Kidney epithelial cell (primary cell): ENCODE results near the gene KANSL3. TPM values are rescaled to one million over a fixed set of nuclear protein-coding genes. Genes with fewer than 3 reads are reported as not detected.
A peak's percentile ranks its signal among the peaks of the same experiment; 100 is the strongest.

Experiments used
- DNase-seq: peaks from one replicate; pipeline ENCODE4 v3.0.0-alpha.2; 2010; ENCODE audit warnings: low read depth
- H3K27me3 ChIP-seq: 2 replicates; pipeline ENCODE4 v1.6.0; 2011; ENCODE audit warnings: low read length; ENCODE audit not compliant: control insufficient read depth, insufficient read depth
- H3K36me3 ChIP-seq: 2 replicates; pipeline ENCODE4 v1.5.1; 2011; ENCODE audit warnings: low read length; ENCODE audit not compliant: control insufficient read depth, insufficient read depth
- H3K4me3 ChIP-seq: 2 replicates; pipeline ENCODE4 v1.5.1; 2011; ENCODE audit warnings: low read depth, mild to moderate bottlenecking, control low read depth, low read length
- CTCF ChIP-seq: IDR thresholded peaks from 2 replicates; pipeline ENCODE4 v1.5.1; 2011; ENCODE audit warnings: mild to moderate bottlenecking, moderate library complexity, low read length, control low read depth, inconsistent platforms; ENCODE audit not compliant: insufficient read depth, poor library complexity, severe bottlenecking
- total RNA-seq: library from RNA; depleted of rRNA; stranded (reverse); fragments of >200 nt; gene quantifications from 2 replicates; pipeline ENCODE4 v1.2.3, GENCODE V29; 2015

Gene KANSL3
- total RNA-seq, 1 donor from 2014 or later: 33.2 TPM

GRCh38 chr2:96618596-96619283 lies 19.4 kb downstream of the KANSL3 start:
- DNase-seq: no peak
- no peak for TF ChIP-seq CTCF
- peaks cover 3% of the 10 kb centered on the region for H3K36me3 ChIP-seq
- H3K4me3 ChIP-seq: no peak overlapping the region
- no peaks in the 10 kb centered on the region for H3K27me3 ChIP-seq

- no peak for DNase-seq
- Histone ChIP-seq H3K4me3 (no peak overlapping the region), H3K36me3 (peaks cover 6% of the 10 kb centered on the region), H3K27me3 (no peaks in the 10 kb centered on the region)
- no peak for TF ChIP-seq CTCF
These were observed 21.1 kb downstream of the KANSL3 start for GRCh38 chr2:96617012-96617411.

- H3K27me3 ChIP-seq: no peaks in the 10 kb centered on the region
- no peak overlapping the region for H3K4me3 ChIP-seq
- no peak for TF ChIP-seq CTCF
- peaks cover 6% of the 10 kb centered on the region for H3K36me3 ChIP-seq
- no peak for DNase-seq
These were observed 21.6 kb downstream of the KANSL3 start for GRCh38 chr2:96616535-96616934.

- Histone ChIP-seq H3K36me3 (peaks cover 6% of the 10 kb centered on the region), H3K4me3 (no peak overlapping the region), H3K27me3 (no peaks in the 10 kb centered on the region)
- no peak for DNase-seq
- TF ChIP-seq CTCF: no peak
These were observed 22.0 kb downstream of the KANSL3 start for GRCh38 chr2:96616128-96616527.

GRCh38 chr2:96608469-96609455 lies 29.4 kb downstream of the KANSL3 start:
- no peak for TF ChIP-seq CTCF
- H3K4me3 ChIP-seq: no peak overlapping the region
- peak; percentile 37 for DNase-seq
- peaks cover 10% of the 10 kb centered on the region for H3K36me3 ChIP-seq
- no peaks in the 10 kb centered on the region for H3K27me3 ChIP-seq
